Hepatocyte (in vitro differentiated cells): ENCODE measurements around the gene ZNF622. TPM values are rescaled to one million over a fixed set of nuclear protein-coding genes. Genes with fewer than 3 reads are reported as not detected.
A peak's percentile ranks its signal among the peaks of the same experiment; 100 is the strongest.

Experiments used
- DNase-seq: peaks from one replicate; pipeline ENCODE4 v3.0.0-alpha.2; 2016; ENCODE audit warnings: low spot score
- H2AFZ ChIP-seq: fragments of 200-600 bp; sonication (generic); 2 replicates; pipeline ENCODE4 v1.6.0; 2016; ENCODE audit warnings: antibody characterized with exemption, mild to moderate bottlenecking
- H3K27ac ChIP-seq: fragments of 200-600 bp; sonication (generic); 2 replicates; pipeline ENCODE4 v1.5.1; 2016; ENCODE audit warnings: mild to moderate bottlenecking
- H3K27me3 ChIP-seq: fragments of 200-600 bp; sonication (generic); 2 replicates; pipeline ENCODE4 v1.6.1; 2016
- H3K36me3 ChIP-seq: fragments of 200-600 bp; sonication (generic); replicated peaks from 2 replicates; pipeline ENCODE4 v1.5.1; 2016; ENCODE audit warnings: low read depth; ENCODE audit not compliant: insufficient read depth
- H3K4me1 ChIP-seq: fragments of 200-600 bp; sonication (generic); 2 replicates; pipeline ENCODE4 v1.5.1; 2016; ENCODE audit warnings: mild to moderate bottlenecking, moderate library complexity; ENCODE audit not compliant: insufficient read depth
- H3K4me2 ChIP-seq: fragments of 200-600 bp; sonication (generic); 2 replicates; pipeline ENCODE4 v1.6.0; 2016
- H3K4me3 ChIP-seq: fragments of 200-600 bp; sonication (generic); 2 replicates; pipeline ENCODE4 v1.5.1; 2016; ENCODE audit warnings: mild to moderate bottlenecking
- H3K79me2 ChIP-seq: fragments of 200-600 bp; sonication (generic); 2 replicates; pipeline ENCODE4 v1.6.0; 2017; ENCODE audit warnings: mild to moderate bottlenecking
- H3K9me2 ChIP-seq: fragments of 200-600 bp; sonication (generic); replicated peaks from 2 replicates; pipeline ENCODE4 v1.6.0; 2017; ENCODE audit warnings: mild to moderate bottlenecking; ENCODE audit not compliant: insufficient read depth
- H3K9me3 ChIP-seq: fragments of 200-600 bp; sonication (generic); 2 replicates; pipeline ENCODE4 v1.5.1; 2016; ENCODE audit warnings: low read depth, mild to moderate bottlenecking
- H4K20me1 ChIP-seq: fragments of 200-600 bp; sonication (generic); 2 replicates; pipeline ENCODE4 v1.6.0; 2016; ENCODE audit warnings: mild to moderate bottlenecking; ENCODE audit not compliant: insufficient read depth, poor library complexity, severe bottlenecking
- EZH2 ChIP-seq: fragments of 200-600 bp; sonication (generic); IDR thresholded peaks from 2 replicates; pipeline ENCODE4 v1.6.1; 2016; ENCODE audit warnings: antibody characterized with exemption, mild to moderate bottlenecking, borderline replicate concordance
- EZH2phosphoT487 ChIP-seq: fragments of 200-600 bp; sonication (generic); IDR thresholded peaks from one replicate; pipeline ENCODE4 v1.6.1; 2018; ENCODE audit warnings: antibody characterized with exemption, mild to moderate bottlenecking, low read depth, moderate library complexity; ENCODE audit not compliant: unreplicated experiment, severe bottlenecking
- WGBS: methylation state at CpG from one replicate; pipeline ENCODE4 v1.1.6; 2016; ENCODE audit warnings: low lambda C conversion rate; ENCODE audit errors: missing lambda C conversion rate; 5-methylcytosine and 5-hydroxymethylcytosine counted together
- polyA plus RNA-seq: library from polyadenylated mRNA; unstranded; fragments of >200 nt; fragmentation: Nextera tagmentation; extraction: Ambion mirVana; gene quantifications from 2 replicates; pipeline ENCODE4 v1.2.1, GENCODE V29; 2016
- total RNA-seq: library from RNA; depleted of rRNA; stranded (reverse); fragments of >200 nt; gene quantifications from 2 replicates; pipeline ENCODE4 v1.2.3, GENCODE V29; 2014
- TF ChIP-seq, protein P1 (sequence below): fragments of 200-600 bp; sonication (generic); IDR thresholded peaks from 2 replicates; pipeline ENCODE4 v1.5.1; 2016; ENCODE audit warnings: antibody characterized with exemption, mild to moderate bottlenecking; ENCODE audit not compliant: poor library complexity

The ZNF622 gene
- total and polyA plus RNA-seq, 2 experiments from 2014 or later: 44.6 to 49.5 TPM

DNA sequence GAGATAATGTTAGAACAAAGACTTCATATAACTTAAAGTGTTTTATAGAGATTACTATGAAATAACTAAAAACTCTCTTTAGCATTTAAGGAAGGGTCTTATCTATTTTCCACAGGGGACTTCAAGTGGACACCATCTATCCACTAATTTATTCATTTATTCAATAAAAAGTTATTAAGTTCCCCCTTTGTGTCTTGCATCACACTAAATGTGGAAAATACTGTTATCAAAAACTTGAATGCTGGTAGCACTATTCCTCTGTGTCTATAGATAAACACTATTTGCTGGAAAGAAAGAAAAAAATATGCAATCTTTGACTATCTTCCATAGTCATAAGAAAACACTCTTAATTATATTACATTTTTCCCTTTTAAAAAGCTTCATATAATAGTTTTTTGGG lies 20.1 kb upstream of the ZNF622 start:
- TF ChIP-seq, protein P1, sequence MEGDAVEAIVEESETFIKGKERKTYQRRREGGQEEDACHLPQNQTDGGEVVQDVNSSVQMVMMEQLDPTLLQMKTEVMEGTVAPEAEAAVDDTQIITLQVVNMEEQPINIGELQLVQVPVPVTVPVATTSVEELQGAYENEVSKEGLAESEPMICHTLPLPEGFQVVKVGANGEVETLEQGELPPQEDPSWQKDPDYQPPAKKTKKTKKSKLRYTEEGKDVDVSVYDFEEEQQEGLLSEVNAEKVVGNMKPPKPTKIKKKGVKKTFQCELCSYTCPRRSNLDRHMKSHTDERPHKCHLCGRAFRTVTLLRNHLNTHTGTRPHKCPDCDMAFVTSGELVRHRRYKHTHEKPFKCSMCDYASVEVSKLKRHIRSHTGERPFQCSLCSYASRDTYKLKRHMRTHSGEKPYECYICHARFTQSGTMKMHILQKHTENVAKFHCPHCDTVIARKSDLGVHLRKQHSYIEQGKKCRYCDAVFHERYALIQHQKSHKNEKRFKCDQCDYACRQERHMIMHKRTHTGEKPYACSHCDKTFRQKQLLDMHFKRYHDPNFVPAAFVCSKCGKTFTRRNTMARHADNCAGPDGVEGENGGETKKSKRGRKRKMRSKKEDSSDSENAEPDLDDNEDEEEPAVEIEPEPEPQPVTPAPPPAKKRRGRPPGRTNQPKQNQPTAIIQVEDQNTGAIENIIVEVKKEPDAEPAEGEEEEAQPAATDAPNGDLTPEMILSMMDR: no peak
- TF ChIP-seq EZH2: no peak
- TF ChIP-seq EZH2phosphoT487: no peak
- Histone ChIP-seq H2AFZ (no peak overlapping the region), H3K79me2 (no peaks in the 10 kb centered on the region), H3K9me2 (no peaks in the 10 kb centered on the region), H3K27ac (no peak overlapping the region), H3K4me2 (no peak overlapping the region), H3K4me1 (peaks cover 17% of the 10 kb centered on the region), H3K9me3 (no peaks in the 10 kb centered on the region), H4K20me1 (no peaks in the 10 kb centered on the region), H3K36me3 (no peaks in the 10 kb centered on the region), H3K4me3 (no peak overlapping the region), H3K27me3 (no peaks in the 10 kb centered on the region)
- no peak for DNase-seq

DNA sequence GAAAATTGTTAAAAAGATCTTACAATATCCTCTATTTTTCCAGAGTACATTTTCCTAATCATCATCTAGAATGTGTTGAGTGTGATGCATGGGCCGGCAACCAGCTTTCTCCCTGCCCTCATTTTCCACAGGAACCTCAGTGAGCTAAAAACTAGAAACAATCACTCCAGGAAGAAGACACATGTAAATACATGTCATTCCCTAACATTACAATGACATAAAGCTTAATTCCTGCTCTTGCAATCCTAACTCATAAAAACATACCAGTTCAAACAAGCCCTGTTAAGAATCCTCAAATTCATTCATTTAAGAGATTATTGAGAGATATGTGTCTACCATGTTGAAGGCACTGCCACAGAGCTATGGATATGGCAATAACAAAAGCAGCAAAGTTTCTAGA lies 18.5 kb upstream of the ZNF622 start:
- no peaks in the 10 kb centered on the region for H3K9me2 ChIP-seq
- 86% methylated on average over 1 of the region's 1 CpG for WGBS
- peaks cover 17% of the 10 kb centered on the region for H3K4me1 ChIP-seq
- no peaks in the 10 kb centered on the region for H3K36me3 ChIP-seq
- H4K20me1 ChIP-seq: no peaks in the 10 kb centered on the region
- no peaks in the 10 kb centered on the region for H3K27me3 ChIP-seq
- H3K27ac ChIP-seq: peak overlapping the region; percentile 68
- TF ChIP-seq EZH2 (no peak), EZH2phosphoT487 (no peak)
- TF ChIP-seq, protein P1: no peak
- no peaks in the 10 kb centered on the region for H3K79me2 ChIP-seq
- H3K4me3 ChIP-seq: no peak overlapping the region
- H3K4me2 ChIP-seq: no peak overlapping the region
- no peaks in the 10 kb centered on the region for H3K9me3 ChIP-seq
- no peak for DNase-seq
- no peak overlapping the region for H2AFZ ChIP-seq

DNA sequence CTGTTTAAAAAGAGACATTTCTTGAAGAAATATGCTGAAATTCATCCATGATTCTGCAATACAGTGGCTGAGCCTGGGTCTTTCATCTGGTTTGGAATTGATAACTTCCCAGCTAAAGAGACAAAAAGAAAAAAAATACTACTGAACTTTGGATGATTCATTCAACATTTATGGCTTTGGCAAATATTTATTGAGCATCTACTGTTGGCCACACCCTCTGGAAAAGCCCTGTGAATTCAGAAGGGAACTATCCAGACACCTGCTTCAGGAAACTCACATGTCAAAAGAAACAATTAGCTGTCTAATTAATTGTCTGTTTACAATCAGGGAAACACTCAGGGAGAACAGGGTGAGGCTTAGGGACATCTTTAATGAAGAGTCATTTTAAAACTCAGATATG lies 17.8 kb upstream of the ZNF622 start:
- no peaks in the 10 kb centered on the region for H3K36me3 ChIP-seq
- no peaks in the 10 kb centered on the region for H3K9me2 ChIP-seq
- H3K27ac ChIP-seq: peak overlapping the region; percentile 68
- H4K20me1 ChIP-seq: no peaks in the 10 kb centered on the region
- peak overlapping the region; percentile 32 for H3K4me2 ChIP-seq
- H3K27me3 ChIP-seq: no peaks in the 10 kb centered on the region
- TF ChIP-seq EZH2phosphoT487 (no peak), EZH2 (no peak)
- TF ChIP-seq, protein P1: no peak
- H3K79me2 ChIP-seq: no peaks in the 10 kb centered on the region
- H3K4me1 ChIP-seq: peaks cover 17% of the 10 kb centered on the region
- DNase-seq: peak; percentile 46
- no peak overlapping the region for H3K4me3 ChIP-seq
- no peak overlapping the region for H2AFZ ChIP-seq
- H3K9me3 ChIP-seq: no peaks in the 10 kb centered on the region

DNA sequence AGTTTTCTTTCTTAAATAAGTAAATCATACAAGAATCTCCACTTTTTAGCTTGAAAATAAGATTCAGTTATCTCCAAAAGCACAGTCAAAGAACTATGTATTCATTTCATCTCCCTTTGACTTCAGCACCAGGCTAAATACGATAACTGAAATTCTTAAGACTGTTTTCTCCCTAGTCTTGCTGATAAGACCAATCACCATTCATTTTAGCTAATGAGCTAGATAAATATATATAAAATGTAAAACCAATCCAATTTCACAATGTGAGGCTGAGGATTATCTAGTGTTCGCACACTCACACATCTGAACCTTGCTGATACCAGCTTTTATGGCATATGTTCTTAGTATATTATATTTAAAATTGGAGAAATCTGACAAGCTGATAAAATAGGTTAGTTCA lies 17.3 kb upstream of the ZNF622 start:
- Histone ChIP-seq H3K27me3 (no peaks in the 10 kb centered on the region), H3K9me3 (no peaks in the 10 kb centered on the region), H3K9me2 (no peaks in the 10 kb centered on the region), H3K36me3 (no peaks in the 10 kb centered on the region), H3K4me2 (peak overlapping the region; percentile 1), H3K4me3 (no peak overlapping the region), H3K79me2 (no peaks in the 10 kb centered on the region), H3K4me1 (peaks cover 17% of the 10 kb centered on the region), H2AFZ (no peak overlapping the region), H4K20me1 (no peaks in the 10 kb centered on the region), H3K27ac (peak overlapping the region; percentile 56)
- 63% methylated on average over 2 of the region's 2 CpGs for WGBS
- no peak for DNase-seq
- no peak for TF ChIP-seq EZH2phosphoT487
- TF ChIP-seq, protein P1: no peak
- no peak for TF ChIP-seq EZH2
